Duodenal mucosa (tissue), 2 donors: ENCODE data around the gene RUSC1.

Experiments
- H3K27ac ChIP-seq: one replicate; pipeline ENCODE4 v1.7.0; 2013; ENCODE audit warnings: low read depth, low read length
- H3K27me3 ChIP-seq, 2 donors: one replicate each; pipeline ENCODE4 v1.7.0; 2013; ENCODE audit warnings: low read length in 2 of 2, control low read depth in 1 of 2; ENCODE audit not compliant: insufficient read depth in 2 of 2, control insufficient read depth in 1 of 2
- H3K36me3 ChIP-seq, 2 donors: one replicate each; pipeline ENCODE4 v1.7.0; 2013; ENCODE audit warnings: low read length in 2 of 2, control low read depth in 1 of 2; ENCODE audit not compliant: insufficient read depth in 2 of 2, control insufficient read depth in 1 of 2
- H3K4me1 ChIP-seq, 2 donors: one replicate each; pipeline ENCODE4 v1.7.0; 2013; ENCODE audit warnings: low read length in 2 of 2, control low read depth in 1 of 2; ENCODE audit not compliant: insufficient read depth in 2 of 2, control insufficient read depth in 1 of 2
- H3K4me3 ChIP-seq, 2 donors: one replicate each; pipeline ENCODE4 v1.7.0; 2013; ENCODE audit warnings: low read length in 2 of 2, low read depth in 1 of 2
- H3K9ac ChIP-seq, 2 donors: one replicate each; pipeline ENCODE4 v1.7.0; 2013; ENCODE audit warnings: low read length in 2 of 2, low read depth in 1 of 2
- H3K9me3 ChIP-seq, 2 donors: one replicate each; pipeline ENCODE4 v1.7.0; 2013; ENCODE audit warnings: low read length in 2 of 2, control low read depth in 1 of 2; ENCODE audit not compliant: control insufficient read depth in 1 of 2

Gene RUSC1

DNA sequence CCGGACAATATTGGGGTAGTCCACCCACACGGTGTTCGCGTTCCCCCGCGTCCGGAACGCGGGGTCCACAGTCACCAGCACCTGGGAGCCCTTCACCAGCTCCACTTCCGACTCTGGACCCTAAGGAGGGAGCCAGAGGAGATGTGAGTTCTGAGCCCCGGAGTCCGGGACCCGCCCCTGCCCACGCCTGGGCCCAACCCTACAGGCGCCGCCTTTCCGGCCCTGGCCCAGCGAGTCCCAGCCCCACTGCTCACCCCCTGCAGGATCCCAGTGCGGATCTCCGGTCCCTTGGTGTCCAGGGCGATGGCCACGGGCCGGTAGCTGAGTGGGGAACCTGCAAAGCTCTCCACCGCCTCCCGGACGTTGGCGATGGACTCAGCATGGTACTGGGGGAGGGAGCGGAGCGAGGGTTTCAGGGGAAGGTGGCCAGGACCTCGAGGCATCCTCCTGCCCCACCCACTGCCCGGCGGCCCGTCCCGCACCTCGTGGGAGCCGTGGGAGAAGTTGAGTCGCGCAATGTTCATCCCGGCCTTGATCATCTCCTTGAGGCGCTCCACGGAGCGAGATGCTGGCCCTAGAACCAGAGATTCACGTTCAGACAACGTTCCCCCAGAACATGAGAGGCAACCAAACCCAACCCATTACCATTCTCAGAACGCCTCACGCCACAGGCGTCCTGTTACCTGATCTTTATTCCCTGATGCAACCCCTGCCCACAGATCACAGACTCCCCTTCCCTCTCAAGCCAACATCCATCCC, 25.3 kb upstream of the RUSC1 start:
- Histone ChIP-seq H3K9ac (no peak overlapping the region), H3K4me3 (no peak overlapping the region)

DNA sequence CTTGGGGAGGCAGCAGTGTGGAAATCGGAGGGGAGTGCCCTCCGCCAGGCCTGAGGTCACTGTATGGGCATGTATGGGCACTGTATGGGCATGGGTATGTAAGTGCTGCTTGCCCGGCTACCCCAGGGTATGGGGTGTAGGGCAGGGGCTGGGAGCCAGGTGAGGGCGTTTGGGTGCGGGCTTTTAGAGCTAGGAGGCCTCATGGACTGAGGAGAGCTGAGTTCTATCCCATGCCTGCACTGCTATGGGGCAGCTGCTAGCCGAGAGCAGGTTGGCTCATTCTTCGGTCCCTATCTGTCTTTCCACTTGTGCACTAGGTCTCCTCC, 24.8 kb upstream of the RUSC1 start:
- H3K9ac ChIP-seq = no peak overlapping the region
- H3K4me1 ChIP-seq = peaks cover 10 to 12% of the 10 kb centered on the region in 2 donors
- H3K27ac ChIP-seq = no peak overlapping the region
- H3K36me3 ChIP-seq = peaks cover 0 to 3% of the 10 kb centered on the region in 2 donors
- H3K4me3 ChIP-seq = no peak overlapping the region
- H3K27me3 ChIP-seq = peaks cover 0 to 7% of the 10 kb centered on the region in 2 donors
- no peaks in the 10 kb centered on the region for H3K9me3 ChIP-seq

More for the DNA sequence above, 25.3 kb upstream of the RUSC1 start:
- peaks cover 0 to 3% of the 10 kb centered on the region in 2 donors for H3K36me3 ChIP-seq
- H3K27me3 ChIP-seq = peaks cover 0 to 7% of the 10 kb centered on the region in 2 donors
- H3K9me3 ChIP-seq = no peaks in the 10 kb centered on the region
- H3K4me1 ChIP-seq = peaks cover 6% of the 10 kb centered on the region in 2 donors
- no peak overlapping the region for H3K27ac ChIP-seq

- Histone ChIP-seq H3K9me3 (no peaks in the 10 kb centered on the region), H3K36me3 (peaks cover 0 to 3% of the 10 kb centered on the region in 2 donors), H3K4me3 (no peak overlapping the region), H3K4me1 (peaks cover 17% of the 10 kb centered on the region in 2 donors), H3K27ac (no peak overlapping the region), H3K27me3 (peaks cover 0 to 7% of the 10 kb centered on the region in 2 donors), H3K9ac (no peak overlapping the region)
Measured at GRCh38 chr1:155296661-155297060, 24.0 kb upstream of the RUSC1 start.

DNA sequence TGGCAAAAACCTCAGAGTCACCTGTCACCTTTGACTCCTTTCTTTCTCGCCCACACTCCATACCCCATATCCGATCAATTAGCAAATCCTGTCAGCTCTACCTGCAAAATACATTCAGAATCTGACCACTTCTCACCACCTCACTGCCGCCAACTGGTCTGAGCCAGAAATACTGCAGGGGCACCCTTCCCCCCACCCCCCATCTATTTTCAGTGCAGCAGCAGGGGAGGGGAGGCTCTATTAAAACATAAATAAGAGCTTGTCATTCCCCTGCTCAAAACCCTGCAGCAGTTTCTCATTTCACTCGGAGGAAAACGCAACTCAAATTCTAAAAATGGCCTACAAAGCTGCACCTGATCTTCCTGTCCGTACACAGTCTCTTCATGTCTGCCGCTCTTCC, 23.3 kb upstream of the RUSC1 start:
- no peak overlapping the region for H3K9ac ChIP-seq
- no peak overlapping the region for H3K4me3 ChIP-seq
- H3K27ac ChIP-seq = no peak overlapping the region
- no peaks in the 10 kb centered on the region for H3K9me3 ChIP-seq
- peaks cover 0 to 3% of the 10 kb centered on the region in 2 donors for H3K36me3 ChIP-seq
- H3K27me3 ChIP-seq = peaks cover 0 to 7% of the 10 kb centered on the region in 2 donors
- H3K4me1 ChIP-seq = peaks cover 17% of the 10 kb centered on the region in 2 donors

- peaks cover 0 to 3% of the 10 kb centered on the region in 2 donors for H3K36me3 ChIP-seq
- peak overlapping the region in 1 of 2 donors; percentile 18 for H3K9ac ChIP-seq
- no peaks in the 10 kb centered on the region for H3K9me3 ChIP-seq
- H3K4me1 ChIP-seq = peaks cover 21 to 23% of the 10 kb centered on the region in 2 donors
- H3K27me3 ChIP-seq = peaks cover 0 to 7% of the 10 kb centered on the region in 2 donors
- no peak overlapping the region for H3K27ac ChIP-seq
- no peak overlapping the region for H3K4me3 ChIP-seq
Measured at GRCh38 chr1:155300024-155300423, 20.7 kb upstream of the RUSC1 start.

GRCh38 chr1:155300553-155301329, 20.0 kb upstream of the RUSC1 start:
- Histone ChIP-seq H3K4me1 (peaks cover 22 to 23% of the 10 kb centered on the region in 2 donors), H3K9me3 (no peaks in the 10 kb centered on the region), H3K27ac (no peak overlapping the region), H3K9ac (peak overlapping the region in 1 of 2 donors; percentile 40), H3K36me3 (no peaks in the 10 kb centered on the region), H3K27me3 (peaks cover 0 to 5% of the 10 kb centered on the region in 2 donors), H3K4me3 (peak overlapping the region in 1 of 2 donors; percentile 15)

DNA sequence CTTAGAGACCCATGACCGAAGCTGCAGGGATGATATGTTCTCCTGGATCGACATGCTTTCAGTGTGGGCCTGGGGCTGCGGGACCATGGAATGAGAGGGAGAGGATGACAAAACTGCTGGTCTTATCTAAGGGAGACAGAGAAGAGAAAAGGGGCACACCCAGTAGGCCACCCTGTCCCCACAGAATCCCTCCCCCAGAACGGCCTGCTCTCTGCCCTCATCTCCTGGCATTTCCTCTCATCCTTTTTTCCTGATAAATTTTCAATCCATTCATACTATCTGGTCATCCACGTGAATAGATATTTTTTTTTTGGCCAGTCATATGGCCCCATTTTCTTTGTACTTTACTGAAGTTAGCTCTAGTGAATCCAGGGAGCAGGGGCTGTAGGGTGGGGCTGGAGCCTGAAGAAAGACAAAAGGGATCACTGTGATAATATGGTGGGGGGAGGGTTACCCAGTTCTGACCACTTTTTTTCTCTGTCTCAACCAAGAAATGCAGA, 19.3 kb upstream of the RUSC1 start, which contains the start of gene PKLR:
Gene PKLR, minus strand, starts transcription at position 97 of the 500 bp plus-strand sequence. Its CDS starts 43 bp downstream, at position 54.
- Histone ChIP-seq H3K27ac (no peak within 1 kb of the TSS), H3K9ac (peak within 1 kb of the TSS in 1 of 2 donors; percentile 40), H3K27me3 (no peaks in the 10 kb centered on the region), H3K4me1 (peaks cover 22 to 23% of the 10 kb centered on the region in 2 donors), H3K36me3 (no peaks in the 10 kb centered on the region), H3K4me3 (peak within 1 kb of the TSS in 1 of 2 donors; percentile 15), H3K9me3 (no peaks in the 10 kb centered on the region)

- Histone ChIP-seq H3K27ac (no peak overlapping the region), H3K27me3 (no peaks in the 10 kb centered on the region), H3K4me1 (peaks cover 25 to 26% of the 10 kb centered on the region in 2 donors), H3K9me3 (no peaks in the 10 kb centered on the region), H3K4me3 (peak overlapping the region in 1 of 2 donors; percentile 40), H3K9ac (no peak overlapping the region), H3K36me3 (no peaks in the 10 kb centered on the region)
Measured at GRCh38 chr1:155304558-155305063, 16.1 kb upstream of the RUSC1 start.

DNA sequence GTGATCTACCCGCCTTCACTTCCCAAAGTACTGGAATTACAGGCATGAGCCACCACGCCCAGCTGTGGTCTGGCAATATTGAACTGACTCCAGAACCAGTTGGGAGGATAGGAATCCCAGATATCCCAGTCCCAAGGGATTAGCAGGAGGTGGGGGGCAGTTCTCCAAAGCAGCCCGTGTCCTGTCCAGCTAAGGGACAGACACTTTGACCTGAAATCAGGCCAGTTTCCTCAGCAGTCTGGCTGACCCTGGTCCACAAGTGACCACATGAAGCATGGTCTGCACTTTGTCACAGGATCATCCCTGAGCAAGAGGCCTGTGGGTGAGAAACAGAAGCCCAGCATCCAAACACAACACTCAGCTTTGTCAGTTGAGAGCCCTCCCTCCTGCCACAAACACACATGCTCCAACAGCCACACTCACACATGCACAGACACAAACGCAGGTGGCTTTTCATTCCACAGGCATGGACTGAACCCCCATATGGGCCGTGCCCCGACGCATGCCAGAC, 14.8 kb upstream of the RUSC1 start:
- H3K4me1 ChIP-seq = peaks cover 26 to 27% of the 10 kb centered on the region in 2 donors

More for the DNA sequence above, 14.8 kb upstream of the RUSC1 start:
- no peak overlapping the region for H3K9ac ChIP-seq
- H3K27ac ChIP-seq = no peak overlapping the region
- H3K4me3 ChIP-seq = no peak overlapping the region
- H3K9me3 ChIP-seq = no peaks in the 10 kb centered on the region
- H3K36me3 ChIP-seq = peaks cover 0 to 4% of the 10 kb centered on the region in 2 donors
- H3K27me3 ChIP-seq = no peaks in the 10 kb centered on the region
